Glomerular visceral epithelial cell (primary cell): ENCODE results near the gene CLASP1.

Experiments
- DNase-seq: peaks from one replicate; pipeline ENCODE4 v3.0.0-alpha.2; 2016; ENCODE audit errors: extremely low spot score

The CLASP1 gene

DNA sequence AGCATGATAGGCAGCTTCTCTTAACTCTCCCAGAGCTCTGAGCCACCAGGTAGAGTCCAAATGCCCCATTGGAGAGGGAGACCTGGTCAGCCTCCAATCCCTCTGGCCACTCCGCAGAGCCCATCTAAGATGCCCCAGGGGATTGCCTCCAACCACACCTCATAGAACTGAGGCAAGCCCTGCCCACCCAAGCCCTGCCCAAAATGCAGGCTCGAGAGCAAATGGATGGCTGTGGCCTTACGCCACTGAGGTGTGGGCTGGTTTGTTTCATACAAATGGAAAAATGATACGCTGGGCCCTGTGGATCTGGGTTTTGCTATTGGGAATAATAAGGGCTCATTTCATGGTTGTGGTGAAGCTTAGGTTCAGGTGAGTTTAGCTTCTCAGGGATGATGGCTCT, 361.3 kb downstream of the CLASP1 start:
- no peak for DNase-seq
